NCI-H1436 treated with DMSO at 0.1 percent for 48 hours (cell line): ENCODE data around the gene ELP5.

Source experiments
- DNase-seq: peaks from one replicate; lab custom pipeline; 2025; lab: John Stamatoyannopoulos, UW

Gene ELP5

DNA sequence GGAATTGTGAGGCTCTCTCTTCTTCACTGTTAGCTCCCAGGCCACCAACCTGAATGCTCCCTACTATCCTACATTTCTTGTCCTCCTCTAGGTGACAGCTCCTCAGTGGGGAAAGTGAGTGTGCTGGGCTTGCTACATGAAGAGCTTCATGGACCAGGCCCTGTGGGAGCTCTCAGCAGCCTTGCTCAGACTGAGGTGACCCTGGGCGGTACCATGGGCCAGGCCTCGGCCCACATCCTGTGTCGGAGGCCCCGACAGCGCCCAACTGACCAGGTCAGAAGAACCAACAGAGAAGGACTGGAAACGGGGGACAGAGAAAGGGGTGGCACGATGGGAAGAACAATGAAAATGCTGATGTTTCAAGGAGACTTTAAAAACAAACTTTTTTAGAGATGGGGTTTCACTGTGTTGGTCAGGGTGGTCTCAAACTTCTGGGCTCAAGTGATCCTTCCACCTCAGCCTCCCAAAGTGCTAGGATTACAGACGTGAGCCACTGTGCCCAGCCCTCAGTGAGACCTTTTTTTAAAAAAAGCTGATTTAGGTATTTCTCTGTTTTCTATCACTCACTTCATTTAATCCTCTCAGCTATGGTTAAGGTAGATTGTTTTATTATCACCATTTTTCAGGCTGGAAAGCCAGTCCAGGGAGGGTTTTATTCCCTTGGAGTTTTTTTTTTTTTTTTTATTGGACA is 4.9 kb downstream of the ELP5 start:
- no peak for DNase-seq

DNA sequence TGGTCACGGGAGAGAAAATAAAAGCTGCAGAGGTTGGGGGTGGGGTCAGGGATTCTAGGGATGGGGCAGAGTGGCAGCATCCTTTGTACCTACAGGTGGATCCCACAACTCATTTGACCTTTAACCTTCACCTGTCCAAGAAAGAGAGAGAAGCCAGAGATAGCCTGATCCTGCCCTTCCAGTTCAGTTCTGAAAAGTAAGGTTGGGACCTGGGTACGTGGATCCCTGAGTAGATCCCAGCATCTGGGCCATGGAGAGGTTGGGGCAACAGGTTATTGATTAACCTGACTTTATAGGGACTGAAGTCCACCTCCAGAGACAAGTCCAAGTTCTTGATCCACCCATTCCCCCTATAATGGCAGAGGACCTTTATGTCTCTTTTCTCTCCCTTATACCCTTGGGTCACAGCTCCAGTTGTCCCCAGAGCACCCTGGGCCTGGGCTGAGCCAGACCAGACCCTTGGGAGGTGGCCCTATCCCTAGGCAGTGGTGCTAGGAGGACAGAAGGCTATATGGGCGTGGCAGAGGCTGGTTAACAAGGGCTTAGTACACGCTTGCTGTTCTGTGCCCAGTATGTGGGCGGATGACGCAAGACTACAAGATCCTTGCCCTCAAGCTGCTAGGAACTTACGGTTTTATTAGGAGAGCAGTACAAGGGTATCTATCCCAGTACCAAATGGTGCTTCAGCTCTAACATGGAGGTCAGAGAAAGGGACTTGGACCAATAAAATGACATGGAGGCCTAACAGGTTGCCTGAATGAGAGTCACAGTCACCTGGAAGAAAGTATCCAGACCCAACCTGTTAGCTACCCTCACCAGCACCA is 6.9 kb downstream of the ELP5 start:
- no peak for DNase-seq

DNA sequence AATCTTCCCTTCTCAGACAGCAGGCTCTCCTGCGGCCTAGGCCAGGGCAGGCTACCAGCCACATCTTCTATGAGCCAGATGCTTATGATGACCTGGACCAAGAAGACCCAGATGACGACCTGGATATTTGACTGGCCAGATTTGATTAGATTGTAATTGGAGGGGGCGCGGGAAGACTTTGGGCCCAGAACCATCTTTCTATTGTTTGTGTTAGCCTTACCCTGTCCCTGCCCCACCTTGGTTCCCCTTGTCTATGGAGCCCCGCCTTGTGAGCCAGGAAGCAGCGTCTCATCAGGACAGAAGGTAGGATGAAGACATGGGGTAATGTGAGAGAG is 7.5 kb downstream of the ELP5 start:
- no peak for DNase-seq

DNA sequence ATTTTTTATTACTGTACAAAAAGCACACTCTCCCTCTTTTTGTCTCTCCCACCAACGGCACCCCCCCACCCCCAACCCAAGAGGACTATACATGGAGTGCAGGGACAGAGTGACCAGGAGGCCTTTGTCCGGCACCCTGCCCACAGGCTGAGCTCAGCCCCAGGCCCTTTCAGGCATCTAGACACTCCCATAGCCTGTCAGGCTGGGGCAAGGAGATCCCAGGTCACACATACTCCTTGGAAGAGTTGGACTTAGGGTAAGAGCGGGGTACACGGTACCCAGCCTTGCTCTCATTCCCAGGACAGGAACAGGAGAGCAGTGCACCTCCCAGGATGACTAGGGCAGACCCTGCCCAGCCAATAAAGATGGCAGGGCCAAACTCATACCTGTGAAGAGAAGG is 8.1 kb downstream of the ELP5 start:
- no peak for DNase-seq

DNA sequence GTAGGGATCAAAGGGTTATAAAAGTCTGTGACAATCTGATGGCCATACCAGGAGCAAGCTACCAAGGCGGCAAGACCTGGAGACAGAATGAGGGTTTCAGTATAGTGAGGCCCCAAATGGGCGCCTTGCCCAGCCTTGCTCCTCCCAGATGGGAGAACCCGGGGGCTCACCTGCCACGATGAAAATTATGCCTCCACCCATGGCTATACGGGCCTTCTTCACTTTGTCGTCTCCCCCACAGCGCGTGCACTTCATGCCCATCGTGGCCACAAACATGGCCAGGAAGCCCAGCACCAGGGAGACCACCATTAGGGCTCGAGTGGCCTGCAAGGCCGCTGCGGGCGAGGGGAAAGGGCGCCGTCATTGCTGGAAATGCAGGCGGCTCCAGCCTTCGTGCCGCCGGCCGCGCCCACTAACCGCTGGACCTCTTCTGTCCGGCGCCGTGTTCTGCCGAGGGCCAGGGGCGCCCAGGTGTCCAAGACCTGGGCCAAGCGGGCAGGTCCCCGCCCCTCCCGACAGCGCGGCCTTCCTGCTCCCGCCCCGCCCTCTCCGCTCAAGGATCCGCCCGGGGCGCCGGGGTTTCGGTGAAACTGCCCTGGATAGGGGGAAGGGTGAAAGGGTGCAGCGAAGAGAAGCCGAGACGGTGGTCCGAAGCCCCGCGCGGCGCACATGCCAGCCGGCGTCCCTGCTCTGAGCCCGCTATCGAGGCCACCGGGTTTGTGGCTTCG is 8.8 kb downstream of the ELP5 start:
- no peak for DNase-seq

DNA sequence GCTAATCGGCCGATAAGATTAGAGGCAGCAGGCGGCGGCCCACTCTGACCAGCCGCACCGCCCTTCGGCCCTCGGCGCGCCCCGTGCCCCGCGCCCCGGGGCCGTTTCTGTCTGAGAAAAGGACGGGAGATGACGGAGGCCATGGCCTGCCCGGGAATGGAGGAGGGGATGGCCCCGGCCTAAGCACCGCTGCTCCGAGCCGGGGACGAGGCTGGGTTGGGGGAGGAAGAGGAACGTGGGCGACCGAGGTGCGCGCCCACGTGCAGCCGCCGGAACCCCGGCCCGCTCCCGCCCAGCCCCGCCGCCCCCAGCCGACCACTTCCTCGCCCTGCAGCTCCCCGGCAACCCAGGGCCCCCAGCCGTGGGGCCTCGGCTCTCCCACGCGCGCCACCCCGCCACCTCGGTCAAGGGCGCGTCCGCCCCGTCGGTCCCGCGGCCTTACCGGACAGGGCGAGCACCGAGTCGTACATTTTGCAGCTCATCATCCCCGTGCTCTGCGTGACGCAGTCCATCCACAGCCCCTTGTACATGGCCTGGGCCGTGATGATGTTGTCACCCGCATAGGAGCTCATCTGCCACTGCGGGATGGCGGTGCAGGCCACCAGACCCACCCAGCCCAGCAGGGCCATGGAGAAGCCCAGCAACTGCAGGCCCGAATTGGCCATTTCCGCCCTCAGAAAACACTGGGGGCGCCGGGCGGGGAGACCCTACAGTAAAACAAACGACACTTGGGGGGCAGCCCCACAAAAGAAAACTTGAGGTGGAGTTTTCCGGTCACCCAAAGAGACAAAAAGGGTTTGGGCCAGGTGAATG is 9.6 kb downstream of the ELP5 start:
- no peak for DNase-seq

DNA sequence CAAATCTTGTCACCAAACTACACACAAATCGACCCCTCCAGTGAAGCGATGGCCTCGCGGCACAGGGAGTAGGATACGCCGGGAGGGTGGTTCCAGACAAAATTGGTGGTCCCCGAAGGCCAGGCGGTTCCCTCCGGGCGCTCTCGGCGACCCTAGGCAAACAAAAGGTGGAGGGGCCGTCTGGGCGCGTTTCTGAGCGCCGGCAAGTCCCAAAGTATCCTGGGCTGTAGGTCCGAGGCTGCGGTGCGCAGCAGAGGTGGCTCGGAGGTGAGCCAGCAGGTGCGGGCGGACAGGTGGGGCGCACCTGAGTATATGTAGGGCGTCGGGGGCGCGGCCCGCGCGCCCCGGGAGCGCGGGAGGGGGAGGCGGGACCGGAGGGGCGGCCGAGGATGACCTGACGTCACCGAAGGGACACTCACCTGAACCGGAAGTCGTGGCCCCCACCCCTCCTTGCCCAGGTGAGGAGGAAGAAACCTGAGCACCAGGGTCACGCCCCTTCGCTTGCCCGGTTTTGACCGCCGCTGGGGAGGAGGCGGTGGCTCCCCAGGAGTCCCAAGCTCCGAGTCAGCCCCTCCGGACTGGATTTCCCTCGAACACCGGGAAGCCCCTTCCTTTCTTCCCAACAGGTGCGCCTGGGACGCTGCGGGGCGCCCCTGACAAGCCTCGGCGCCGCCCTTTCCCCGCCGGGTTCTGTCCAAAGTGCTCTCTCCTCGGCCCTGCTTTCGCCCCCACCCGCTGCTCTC is 10.3 kb downstream of the ELP5 start, which contains the start of gene CLDN7:
Gene CLDN7 (minus strand): TSS at position 287 of the 743 bp plus-strand sequence. CDS start 435 bp downstream, outside the sequence.
- DNase-seq, result no peak

DNA sequence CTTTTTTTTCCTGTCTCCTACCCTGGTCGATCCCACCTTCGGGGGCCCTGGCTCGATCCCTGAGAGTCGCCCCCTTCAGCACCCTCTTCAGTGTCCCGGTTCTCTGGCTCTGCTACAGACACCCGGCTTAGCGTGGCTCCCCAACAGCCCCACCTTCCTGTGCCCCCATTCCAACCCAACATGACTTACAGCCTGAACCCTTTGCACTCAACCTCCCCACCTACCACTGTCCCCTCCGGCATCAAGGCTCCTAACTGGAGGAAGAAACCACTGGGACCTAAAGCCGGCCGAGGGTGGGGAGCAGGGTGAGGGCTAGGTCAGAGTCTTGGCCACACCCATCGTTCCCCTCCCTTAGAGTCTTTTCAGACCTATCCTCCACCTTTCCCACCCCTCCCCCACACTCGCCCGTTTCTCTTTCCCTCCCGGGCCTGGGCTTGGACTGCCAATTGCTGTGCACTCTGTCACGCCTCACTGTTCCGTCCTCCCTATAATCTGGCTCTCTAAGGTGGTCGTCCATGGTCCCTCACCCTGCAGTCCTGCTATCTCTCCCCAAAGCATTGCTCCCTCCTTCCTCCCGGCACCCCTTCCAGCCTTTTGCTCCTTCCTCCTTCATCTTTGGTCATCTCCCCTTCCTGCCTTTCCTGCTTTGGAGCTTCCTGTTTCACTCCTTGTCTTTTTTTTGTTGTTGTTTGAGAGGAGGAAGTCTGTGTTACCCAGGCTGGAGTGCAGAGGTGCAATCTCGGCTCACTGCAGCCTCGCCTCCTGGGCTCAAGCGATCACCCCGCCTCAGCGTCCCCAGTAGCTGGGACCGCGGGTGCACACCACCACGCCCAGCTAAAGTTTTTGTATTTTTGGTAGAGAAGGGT is 11.2 kb downstream of the ELP5 start:
- no peak for DNase-seq

DNA sequence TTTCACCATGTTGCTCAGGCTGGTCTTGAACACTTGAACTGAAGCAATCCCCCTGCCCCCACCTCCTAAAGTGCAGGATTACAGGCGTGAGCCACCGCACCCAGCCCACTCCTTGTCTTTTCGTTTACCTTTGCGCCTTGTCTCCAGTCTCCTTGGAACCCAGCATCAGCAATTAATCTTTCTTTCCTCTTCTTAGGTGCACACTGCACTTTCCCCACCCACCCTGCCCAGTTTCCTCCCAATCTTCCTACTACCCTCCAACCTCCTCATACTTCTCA is 11.7 kb downstream of the ELP5 start:
- no peak for DNase-seq

DNA sequence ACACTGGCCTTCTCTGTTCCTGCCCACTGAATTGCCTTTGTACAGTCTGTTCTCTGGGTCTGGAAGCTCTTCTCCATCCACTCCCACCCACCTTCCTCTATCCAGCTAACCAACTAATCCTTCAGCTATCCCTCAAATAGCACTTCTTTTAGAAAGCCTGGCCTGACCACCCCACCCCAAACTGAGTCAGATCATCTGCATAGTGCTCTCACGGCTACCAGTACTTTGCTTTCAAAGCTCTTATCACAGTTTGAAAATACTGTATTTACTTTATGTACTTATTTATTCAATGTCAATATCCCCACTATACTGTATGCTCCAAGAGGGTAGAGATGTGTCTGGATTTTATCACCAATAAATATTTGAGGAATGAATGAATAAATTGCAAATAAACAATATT is 14.8 kb downstream of the ELP5 start:
- no peak for DNase-seq

DNA sequence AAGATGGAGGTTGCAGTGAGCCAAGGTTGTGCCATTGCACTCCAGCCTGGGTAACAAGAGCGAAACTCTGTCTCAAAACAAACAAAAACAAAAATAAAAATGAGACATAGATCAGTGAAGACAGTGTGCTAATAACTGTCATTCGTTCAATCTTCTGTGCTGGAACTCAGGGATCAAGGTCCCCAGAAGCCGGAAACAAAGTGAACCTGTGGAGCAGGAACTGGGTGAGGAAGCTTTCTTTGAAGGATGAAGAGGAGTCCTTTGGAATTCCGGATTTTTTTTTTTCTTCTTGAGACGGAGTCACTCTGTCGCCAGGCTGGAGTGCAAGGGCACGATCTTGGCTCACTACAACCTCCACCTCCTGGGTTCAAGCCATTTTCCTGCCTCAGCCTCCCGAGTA is 27.4 kb downstream of the ELP5 start:
- no peak for DNase-seq

DNA sequence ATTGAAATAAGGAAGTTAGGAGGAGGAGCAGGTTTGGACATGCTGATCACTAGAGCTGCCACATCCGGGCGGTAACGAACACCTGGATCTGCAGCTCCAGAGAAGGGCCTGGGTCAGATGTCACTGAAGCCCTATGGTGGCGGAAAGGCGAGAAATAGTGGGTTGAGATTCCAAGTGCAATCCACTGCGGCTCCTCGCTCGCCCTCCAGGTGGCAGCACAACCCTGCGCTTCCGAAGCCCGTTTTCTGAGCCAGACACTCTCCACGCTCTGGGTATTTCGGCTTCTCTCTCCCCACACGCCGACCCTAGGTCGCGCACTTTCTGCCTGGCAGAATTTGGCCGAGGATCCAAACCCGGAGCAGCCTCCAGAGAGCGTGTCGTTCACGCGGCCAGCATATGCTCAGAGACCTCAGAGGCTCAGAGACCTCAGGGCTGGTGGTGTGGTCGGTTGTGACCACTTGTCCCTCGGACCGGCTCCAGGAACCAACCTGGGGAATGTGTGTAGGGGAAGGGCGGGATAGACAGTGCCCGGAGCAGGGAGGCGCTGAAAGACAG is 28.6 kb downstream of the ELP5 start:
- peak; percentile 41 for DNase-seq

DNA sequence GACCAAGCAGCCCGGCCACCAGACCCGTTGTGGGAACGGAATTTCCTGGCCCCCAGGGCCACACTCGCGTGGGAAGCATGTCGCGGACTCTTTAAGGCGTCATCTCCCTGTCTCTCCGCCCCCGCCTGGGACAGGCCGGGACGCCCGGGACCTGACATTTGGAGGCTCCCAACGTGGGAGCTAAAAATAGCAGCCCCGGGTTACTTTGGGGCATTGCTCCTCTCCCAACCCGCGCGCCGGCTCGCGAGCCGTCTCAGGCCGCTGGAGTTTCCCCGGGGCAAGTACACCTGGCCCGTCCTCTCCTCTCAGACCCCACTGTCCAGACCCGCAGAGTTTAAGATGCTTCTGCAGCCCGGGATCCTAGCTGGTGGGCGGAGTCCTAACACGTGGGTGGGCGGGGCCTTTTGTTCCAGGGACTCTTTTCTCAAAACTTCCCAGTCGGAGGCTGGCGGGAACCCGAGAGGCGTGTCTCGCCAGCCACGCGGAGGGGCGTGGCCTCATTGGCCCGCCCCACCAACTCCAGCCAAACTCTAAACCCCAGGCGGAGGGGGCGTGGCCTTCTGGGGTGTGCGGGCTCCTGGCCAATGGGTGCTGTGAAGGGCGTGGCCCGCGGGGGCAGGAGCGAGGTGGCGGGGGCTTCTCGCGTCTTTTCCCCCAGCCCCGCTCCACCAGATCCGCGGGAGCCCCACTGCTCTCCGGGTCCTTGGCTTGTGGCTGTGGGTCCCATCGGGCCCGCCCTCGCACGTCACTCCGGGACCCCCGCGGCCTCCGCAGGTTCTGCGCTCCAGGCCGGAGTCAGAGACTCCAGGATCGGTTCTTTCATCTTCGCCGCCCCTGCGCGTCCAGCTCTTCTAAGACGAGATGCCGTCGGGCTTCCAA is 29.3 kb downstream of the ELP5 start, which contains the start of gene SLC2A4:
Gene SLC2A4 (plus strand): TSS at position 645 of the 879 bp plus-strand sequence. CDS start 217 bp downstream, at position 862.
- DNase-seq, result no peak

DNA sequence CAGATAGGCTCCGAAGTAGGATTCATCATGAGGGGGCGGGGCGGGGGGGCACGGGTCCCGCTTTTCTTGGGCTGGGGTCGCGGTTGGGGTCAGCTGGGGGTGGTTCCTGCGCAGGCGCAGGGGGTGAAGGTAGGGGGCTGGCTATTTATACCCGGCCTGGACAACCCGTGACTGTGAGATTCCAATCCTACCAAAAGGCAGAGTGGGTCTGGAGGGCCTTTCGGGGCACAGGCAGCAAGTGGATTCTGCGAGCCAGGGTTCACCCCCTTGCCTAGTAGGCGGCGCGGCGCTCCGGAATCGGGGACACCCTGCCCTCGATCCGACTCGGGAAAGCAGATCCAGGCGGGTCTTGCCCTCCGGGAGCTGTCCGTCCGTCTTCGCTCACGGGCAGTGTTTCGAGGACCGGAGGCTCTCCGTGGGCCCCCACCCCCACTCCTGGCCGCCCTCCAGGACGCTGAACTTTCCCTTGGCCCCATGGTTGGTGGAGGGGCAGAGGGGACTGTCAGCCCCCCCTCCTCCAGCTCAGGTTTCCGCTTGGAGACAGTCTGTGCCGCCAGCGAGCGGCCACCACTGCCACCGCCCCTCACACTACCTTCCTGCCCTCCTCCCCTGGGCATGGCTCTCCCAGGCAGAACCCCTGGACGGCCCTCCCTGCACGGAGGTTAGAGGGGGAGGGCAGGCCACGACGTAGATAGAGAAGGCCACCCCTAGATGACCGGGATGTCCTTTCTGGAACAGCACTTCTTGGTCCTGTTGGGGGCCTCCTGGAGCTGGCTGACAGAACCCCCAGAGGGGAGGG is 30.1 kb downstream of the ELP5 start:
- no peak for DNase-seq

DNA sequence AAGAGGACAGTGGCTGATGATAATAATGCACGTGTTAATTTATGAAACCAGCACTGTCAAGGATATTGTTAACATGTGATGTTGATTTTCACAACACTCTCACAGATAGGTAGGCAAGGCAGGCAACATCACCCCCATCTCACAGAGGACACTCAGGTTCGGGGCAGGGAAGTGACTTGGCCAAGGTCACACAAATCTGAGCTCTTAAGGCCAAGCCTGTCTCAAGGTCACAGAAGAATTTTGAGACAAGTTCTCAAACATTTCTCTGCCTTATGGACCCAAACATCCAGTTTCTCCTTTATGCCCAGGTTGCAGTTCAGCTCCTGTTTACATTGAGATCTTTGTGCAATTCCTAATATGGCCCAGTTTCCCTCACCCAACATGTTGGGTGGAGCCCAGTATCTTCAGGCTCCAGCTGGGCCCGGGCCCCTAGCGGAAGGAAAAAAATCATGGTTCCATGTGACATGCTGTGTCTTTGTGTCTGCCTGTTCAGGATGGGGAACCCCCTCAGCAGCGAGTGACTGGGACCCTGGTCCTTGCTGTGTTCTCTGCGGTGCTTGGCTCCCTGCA is 30.8 kb downstream of the ELP5 start:
- DNase-seq, result no peak

DNA sequence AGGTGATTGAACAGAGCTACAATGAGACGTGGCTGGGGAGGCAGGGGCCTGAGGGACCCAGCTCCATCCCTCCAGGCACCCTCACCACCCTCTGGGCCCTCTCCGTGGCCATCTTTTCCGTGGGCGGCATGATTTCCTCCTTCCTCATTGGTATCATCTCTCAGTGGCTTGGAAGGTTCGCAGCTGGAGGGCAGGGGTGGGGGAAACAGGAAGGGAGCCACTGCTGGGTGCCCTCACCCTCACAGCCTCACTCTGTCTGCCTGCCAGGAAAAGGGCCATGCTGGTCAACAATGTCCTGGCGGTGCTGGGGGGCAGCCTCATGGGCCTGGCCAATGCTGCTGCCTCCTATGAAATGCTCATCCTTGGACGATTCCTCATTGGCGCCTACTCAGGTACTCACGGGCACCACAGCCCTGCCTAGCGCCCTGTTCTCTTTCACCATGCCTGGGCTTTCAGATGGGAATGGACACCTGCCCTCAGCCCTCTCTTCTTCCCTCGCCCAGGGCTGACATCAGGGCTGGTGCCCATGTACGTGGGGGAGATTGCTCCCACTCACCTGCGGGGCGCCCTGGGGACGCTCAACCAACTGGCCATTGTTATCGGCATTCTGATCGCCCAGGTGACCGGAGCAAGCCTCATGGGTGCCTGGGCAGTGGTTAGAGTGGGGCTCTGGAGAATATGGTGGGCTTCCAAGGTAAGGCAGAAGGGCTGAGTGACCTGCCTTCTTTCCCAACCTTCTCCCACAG is 31.6 kb downstream of the ELP5 start:
- no peak for DNase-seq

DNA sequence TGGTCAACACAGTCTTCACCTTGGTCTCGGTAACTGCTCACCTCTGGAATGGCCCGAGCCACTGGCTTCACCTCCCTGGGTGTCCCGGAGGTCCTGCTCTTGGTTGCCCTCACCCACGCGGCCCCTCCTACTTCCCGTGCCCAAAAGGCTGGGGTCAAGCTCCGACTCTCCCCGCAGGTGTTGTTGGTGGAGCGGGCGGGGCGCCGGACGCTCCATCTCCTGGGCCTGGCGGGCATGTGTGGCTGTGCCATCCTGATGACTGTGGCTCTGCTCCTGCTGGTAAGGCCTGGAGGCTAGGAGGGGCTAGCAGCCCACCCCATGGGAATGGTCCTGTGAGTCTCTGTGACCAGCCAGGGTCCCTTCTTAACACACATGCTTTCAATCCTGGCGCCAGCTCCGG is 32.9 kb downstream of the ELP5 start:
- no peak for DNase-seq
